ENCODE data around the gene ZFYVE1. TPM values are rescaled to one million over a fixed set of nuclear protein-coding genes. Genes with fewer than 3 reads are reported as not detected.

ZFYVE1 gene
- total and polyA plus RNA-seq, 2 donors (not counting 3 experiments of a cell fraction or from before 2014, with no cell fraction given): 27.3 to 29.2 TPM

DNA sequence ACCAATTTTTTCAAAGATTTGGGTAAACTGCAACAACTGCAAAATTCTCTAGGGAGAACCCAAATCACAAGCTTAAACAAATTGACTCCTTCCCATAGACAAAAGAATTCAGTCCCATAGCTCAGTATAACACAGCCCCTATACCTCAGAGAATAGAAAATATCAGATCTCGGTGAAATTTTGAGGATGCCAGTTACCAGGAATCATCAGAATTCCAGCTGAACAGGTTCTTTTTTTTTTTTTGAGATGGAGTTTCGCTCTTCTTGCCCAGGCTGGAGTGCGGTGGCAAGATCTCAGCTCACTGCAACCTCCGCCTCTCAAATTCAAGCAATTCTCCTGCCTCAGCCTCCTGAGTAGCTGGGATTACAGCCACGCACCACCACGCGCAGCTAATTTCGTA, 36.7 kb downstream of the ZFYVE1 start:
- no peaks in the 10 kb centered on the region for H4K20me1 ChIP-seq (replicated peaks; ENCODE audit: control insufficient read depth, extremely low read depth, insufficient read depth, low read length)
- ChIA-PET CTCF (interaction anchor here (1.1 kb wide), 1 partner anchor 12 kb away, joined by 3 read pairs; no protein-coding TSS in a partner anchor), POLR2A (no interaction called here)
- intact Hi-C loops (cut with micrococcal nuclease) (no loop called here), dilution Hi-C loops (cut with MboI; ENCODE audit: extremely low pct_ligation_motif_present, low sequenced_read_pairs) (no loop called here)
- no peak overlapping the region for H3K4me3 ChIP-seq (replicated peaks in 1 of 3; ENCODE audit: insufficient read depth in 1 of 3, low read depth in 1 of 3, low read length in 3 of 3)
- BruUV-seq (replicated peaks): no TSS peak
- H3K9me1 ChIP-seq (replicated peaks; ENCODE audit: control insufficient read depth, extremely low read depth, insufficient read depth, low read length): no peaks in the 10 kb centered on the region
- H3K27me3 ChIP-seq (ENCODE audit: control insufficient read depth in 2 of 2, insufficient read depth in 2 of 2, low read length in 2 of 2): no peaks in the 10 kb centered on the region
- H3K36me3 ChIP-seq (ENCODE audit: control insufficient read depth in 2 of 2, extremely low read depth in 1 of 2, insufficient read depth in 2 of 2, low read length in 2 of 2): peaks cover 8 to 15% of the 10 kb centered on the region in 2 experiments
- H2AFZ ChIP-seq (ENCODE audit: low read depth, low read length): no peak overlapping the region
- DNase-seq (ENCODE audit: low read depth, low spot score) (no peak), FAIRE-seq (no peak)
- H3K79me2 ChIP-seq (ENCODE audit: control insufficient read depth, insufficient read depth, low read length): no peaks in the 10 kb centered on the region
- no peak overlapping the region for H3K4me2 ChIP-seq (ENCODE audit: insufficient read depth, low read length)
- H3K27ac ChIP-seq (ENCODE audit: insufficient read depth, low read depth, low read length): no peak overlapping the region
- no peak overlapping the region for H3K9ac ChIP-seq (replicated peaks; ENCODE audit: extremely low read depth, insufficient read depth, low read length)
- TF ChIP-seq MYC (IDR thresholded peaks at IDR 0.05; ENCODE audit: low read depth, low read length) (no peak), POLR2A (IDR thresholded peaks at IDR 0.05; ENCODE audit: low read depth, low read length) (no peak), POLR2AphosphoS5 (IDR thresholded peaks at IDR 0.05; ENCODE audit: insufficient read depth, low read depth, low read length) (no peak), FOS (IDR thresholded peaks at IDR 0.05; ENCODE audit: borderline replicate concordance, insufficient read depth, low read length) (no peak), GATA2 (IDR thresholded peaks at IDR 0.05; ENCODE audit: insufficient read depth, insufficient read length, low read depth, low read length) (no peak), EZH2 (IDR thresholded peaks at IDR 0.05; ENCODE audit: borderline replicate concordance, low read depth, low read length, severe bottlenecking) (no peak), JUN (IDR thresholded peaks at IDR 0.05; ENCODE audit: borderline replicate concordance, insufficient read depth, insufficient read length, low read depth) (no peak)
- TF ChIP-seq, protein P1, sequence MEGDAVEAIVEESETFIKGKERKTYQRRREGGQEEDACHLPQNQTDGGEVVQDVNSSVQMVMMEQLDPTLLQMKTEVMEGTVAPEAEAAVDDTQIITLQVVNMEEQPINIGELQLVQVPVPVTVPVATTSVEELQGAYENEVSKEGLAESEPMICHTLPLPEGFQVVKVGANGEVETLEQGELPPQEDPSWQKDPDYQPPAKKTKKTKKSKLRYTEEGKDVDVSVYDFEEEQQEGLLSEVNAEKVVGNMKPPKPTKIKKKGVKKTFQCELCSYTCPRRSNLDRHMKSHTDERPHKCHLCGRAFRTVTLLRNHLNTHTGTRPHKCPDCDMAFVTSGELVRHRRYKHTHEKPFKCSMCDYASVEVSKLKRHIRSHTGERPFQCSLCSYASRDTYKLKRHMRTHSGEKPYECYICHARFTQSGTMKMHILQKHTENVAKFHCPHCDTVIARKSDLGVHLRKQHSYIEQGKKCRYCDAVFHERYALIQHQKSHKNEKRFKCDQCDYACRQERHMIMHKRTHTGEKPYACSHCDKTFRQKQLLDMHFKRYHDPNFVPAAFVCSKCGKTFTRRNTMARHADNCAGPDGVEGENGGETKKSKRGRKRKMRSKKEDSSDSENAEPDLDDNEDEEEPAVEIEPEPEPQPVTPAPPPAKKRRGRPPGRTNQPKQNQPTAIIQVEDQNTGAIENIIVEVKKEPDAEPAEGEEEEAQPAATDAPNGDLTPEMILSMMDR (IDR thresholded peaks at IDR 0.05; ENCODE audit: extremely low read depth in 1 of 2, insufficient read depth in 1 of 2, low read depth in 1 of 2, low read length in 2 of 2): no peak
- TF ChIP-seq, protein P2, sequence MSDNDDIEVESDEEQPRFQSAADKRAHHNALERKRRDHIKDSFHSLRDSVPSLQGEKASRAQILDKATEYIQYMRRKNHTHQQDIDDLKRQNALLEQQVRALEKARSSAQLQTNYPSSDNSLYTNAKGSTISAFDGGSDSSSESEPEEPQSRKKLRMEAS (IDR thresholded peaks at IDR 0.05; ENCODE audit: insufficient read depth, insufficient read length): no peak
- H3K9me3 ChIP-seq (replicated peaks; ENCODE audit: control insufficient read depth, insufficient read depth, low read length): no peaks in the 10 kb centered on the region
- H3K4me1 ChIP-seq (ENCODE audit: control insufficient read depth, extremely low read depth, insufficient read depth, low read length): no peaks in the 10 kb centered on the region
